HepG2 (cell line): ENCODE data around the gene ANKRD11. TPM values are rescaled to one million over a fixed set of nuclear protein-coding genes. Genes with fewer than 3 reads are reported as not detected.

ENCODE experiments used
- CHD2 ChIP-seq: IDR thresholded peaks from 2 replicates; pipeline ENCODE4 v1.6.1; 2011; ENCODE audit warnings: low read depth, low read length, improper control_type of control experiment
- GFI1 ChIP-seq: sonication (generic); formaldehyde crosslinking; IDR thresholded peaks from 2 replicates; pipeline ENCODE4 v1.5.0; 2020; ENCODE audit warnings: missing genetic modification reagents, mild to moderate bottlenecking, borderline replicate concordance
- HNF4A ChIP-seq: sonication (generic); formaldehyde crosslinking; IDR thresholded peaks from 2 replicates; pipeline ENCODE4 v1.4.0; 2020; ENCODE audit warnings: missing genetic modification reagents
- MTA1 ChIP-seq: sonication (generic); formaldehyde crosslinking; IDR thresholded peaks from 2 replicates; pipeline ENCODE4 v1.4.0; 2020; ENCODE audit warnings: missing genetic modification reagents, mild to moderate bottlenecking, borderline replicate concordance
- NPAS2 ChIP-seq: sonication (generic); formaldehyde crosslinking; IDR thresholded peaks from 2 replicates; pipeline ENCODE4 v1.8.0; 2022; ENCODE audit warnings: mild to moderate bottlenecking, missing genetic modification reagents, borderline replicate concordance
- NR2F2 ChIP-seq: IDR thresholded peaks from 2 replicates; pipeline ENCODE4 v1.6.1; 2012; ENCODE audit warnings: low read depth, inconsistent platforms, borderline replicate concordance
- POGZ ChIP-seq: sonication (generic); formaldehyde crosslinking; IDR thresholded peaks from 2 replicates; pipeline ENCODE4 v1.4.0; 2020; ENCODE audit warnings: mild to moderate bottlenecking, missing genetic modification reagents
- SRY ChIP-seq: sonication (generic); formaldehyde crosslinking; IDR thresholded peaks from 2 replicates; pipeline ENCODE4 v1.8.0; 2022; ENCODE audit warnings: mild to moderate bottlenecking, missing genetic modification reagents
- STAG1 ChIP-seq: sonication (generic); formaldehyde crosslinking; IDR thresholded peaks from 2 replicates; pipeline ENCODE4 v1.4.0; 2020; ENCODE audit warnings: missing genetic modification reagents
- TAF15 ChIP-seq: fragments of 200-400 bp; formaldehyde crosslinking; IDR thresholded peaks from one replicate; pipeline ENCODE4 v1.6.1; 2018; ENCODE audit warnings: mild to moderate bottlenecking, low read depth, low read length; ENCODE audit not compliant: poor library complexity, severe bottlenecking
- ZC3H13 ChIP-seq: sonication (generic); formaldehyde crosslinking; IDR thresholded peaks from 2 replicates; pipeline ENCODE4 v1.8.1; 2023; ENCODE audit warnings: mild to moderate bottlenecking, missing genetic modification reagents, moderate library complexity
- ZFP62 ChIP-seq: sonication (generic); formaldehyde crosslinking; IDR thresholded peaks from 2 replicates; pipeline ENCODE4 v1.4.0; 2020; ENCODE audit warnings: missing genetic modification reagents
- ZNF282 ChIP-seq: fragments of 450-650 bp; IDR thresholded peaks from 2 replicates; pipeline ENCODE4 v1.6.1; 2018; ENCODE audit not compliant: partially characterized antibody
- ZNF329 ChIP-seq: sonication (generic); formaldehyde crosslinking; IDR thresholded peaks from 2 replicates; pipeline ENCODE4 v1.9.0; 2021; ENCODE audit warnings: low read depth, mild to moderate bottlenecking, missing genetic modification reagents
- ZNF562 ChIP-seq: sonication (generic); formaldehyde crosslinking; IDR thresholded peaks from 2 replicates; pipeline ENCODE4 v1.8.0; 2022; ENCODE audit warnings: missing genetic modification reagents, borderline replicate concordance
- ZNF672 ChIP-seq: sonication (generic); formaldehyde crosslinking; IDR thresholded peaks from 2 replicates; pipeline ENCODE4 v1.8.1; 2022; ENCODE audit warnings: missing genetic modification reagents
- ZNF777 ChIP-seq: sonication (generic); formaldehyde crosslinking; IDR thresholded peaks from 2 replicates; pipeline ENCODE4 v1.4.0; 2020; ENCODE audit warnings: missing genetic modification reagents
- polyA plus RNA-seq, 8 experiments: library from polyadenylated mRNA; depleted of rRNA in 3 of 8; stranded (reverse) in 7 of 8; unstranded in 1 of 8; fragments of >200 nt; fragmentation: Illumina TruSeq in 4 of 8; extraction: Trizol in 4 of 8; gene quantifications; 2 replicates each; pipeline versions ENCODE4 v1.2.1 to v1.2.3, GENCODE V29; 2011 to 2016; ENCODE audit warnings: low read depth in 4 of 8, missing spikeins in 1 of 8, mixed read lengths in 1 of 8; ENCODE audit not compliant: insufficient read depth in 1 of 8
- total RNA-seq, 5 experiments: library from RNA; depleted of rRNA; stranded (reverse); fragments of >200 nt; fragmentation: Illumina TruSeq; extraction: Trizol; gene quantifications; 2 replicates each; pipeline ENCODE4 v1.2.3, GENCODE V29; 2016; ENCODE audit warnings: low read depth in 1 of 5
- TF ChIP-seq, protein P1 (sequence below): sonication (generic); formaldehyde crosslinking; conservative IDR thresholded peaks from 2 replicates; pipeline ENCODE4 v1.4.0; 2020; ENCODE audit warnings: missing genetic modification reagents
- TF ChIP-seq, protein P2 (sequence below): IDR thresholded peaks from 2 replicates; pipeline ENCODE4 v1.6.1; 2016; ENCODE audit warnings: mild to moderate bottlenecking
- TF ChIP-seq, protein P3 (sequence below): sonication (generic); formaldehyde crosslinking; IDR thresholded peaks from 2 replicates; pipeline ENCODE4 v1.8.1; 2023; ENCODE audit warnings: mild to moderate bottlenecking, inconsistent platforms, moderate library complexity, missing genetic modification reagents, borderline replicate concordance
- TF ChIP-seq, protein P4 (sequence below): sonication (generic); formaldehyde crosslinking; IDR thresholded peaks from 2 replicates; pipeline ENCODE4 v1.8.0; 2022; ENCODE audit warnings: missing genetic modification reagents, mild to moderate bottlenecking, moderate library complexity, borderline replicate concordance

The ANKRD11 gene
- total and polyA plus RNA-seq, 2 of the 13 experiments (the other 11 are each of a cell fraction or from before 2014, with no cell fraction given), result 21.4 to 38.4 TPM

DNA sequence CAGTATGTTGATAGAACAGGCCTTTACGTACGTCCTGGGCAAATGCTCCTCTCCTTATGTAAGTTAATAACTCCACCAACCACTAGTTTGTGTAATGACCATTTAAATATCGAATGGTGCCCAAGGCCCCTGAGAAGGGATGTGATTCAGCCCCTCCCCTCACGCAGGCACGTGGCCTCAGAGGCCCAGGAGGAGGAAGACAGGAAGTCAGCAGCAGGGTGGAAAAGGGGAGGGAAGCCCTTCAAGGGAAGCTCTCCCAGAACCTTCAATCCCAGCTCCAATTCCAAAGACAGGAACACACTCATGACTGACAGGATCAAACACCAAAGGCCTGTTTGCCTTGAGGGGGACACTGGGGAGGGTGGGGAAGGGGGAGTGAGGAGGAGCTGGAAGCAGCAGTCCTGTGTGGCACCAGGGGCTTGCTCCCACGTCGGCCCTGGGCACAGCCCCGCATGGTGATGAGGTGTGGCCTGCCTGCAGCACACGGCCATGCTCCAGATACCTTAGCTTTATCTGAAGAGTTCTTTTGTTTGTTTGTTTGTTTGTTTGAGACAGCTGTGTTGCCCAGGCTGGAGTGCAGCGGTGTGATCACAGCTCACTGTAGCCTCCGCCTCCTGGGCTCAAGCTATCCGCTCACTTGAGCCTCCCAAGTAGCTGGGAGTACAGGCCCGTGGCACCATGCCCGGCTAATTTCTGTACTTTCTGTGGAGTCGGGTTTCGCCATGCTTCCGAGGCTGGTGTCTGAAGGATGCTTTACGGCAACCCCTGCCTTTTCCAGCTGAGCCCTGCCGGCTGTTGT, 167.8 kb downstream of the ANKRD11 start (continued):
- TF ChIP-seq ZNF777 (CRISPR knock-in tag), result no peak
- TF ChIP-seq, protein P1, sequence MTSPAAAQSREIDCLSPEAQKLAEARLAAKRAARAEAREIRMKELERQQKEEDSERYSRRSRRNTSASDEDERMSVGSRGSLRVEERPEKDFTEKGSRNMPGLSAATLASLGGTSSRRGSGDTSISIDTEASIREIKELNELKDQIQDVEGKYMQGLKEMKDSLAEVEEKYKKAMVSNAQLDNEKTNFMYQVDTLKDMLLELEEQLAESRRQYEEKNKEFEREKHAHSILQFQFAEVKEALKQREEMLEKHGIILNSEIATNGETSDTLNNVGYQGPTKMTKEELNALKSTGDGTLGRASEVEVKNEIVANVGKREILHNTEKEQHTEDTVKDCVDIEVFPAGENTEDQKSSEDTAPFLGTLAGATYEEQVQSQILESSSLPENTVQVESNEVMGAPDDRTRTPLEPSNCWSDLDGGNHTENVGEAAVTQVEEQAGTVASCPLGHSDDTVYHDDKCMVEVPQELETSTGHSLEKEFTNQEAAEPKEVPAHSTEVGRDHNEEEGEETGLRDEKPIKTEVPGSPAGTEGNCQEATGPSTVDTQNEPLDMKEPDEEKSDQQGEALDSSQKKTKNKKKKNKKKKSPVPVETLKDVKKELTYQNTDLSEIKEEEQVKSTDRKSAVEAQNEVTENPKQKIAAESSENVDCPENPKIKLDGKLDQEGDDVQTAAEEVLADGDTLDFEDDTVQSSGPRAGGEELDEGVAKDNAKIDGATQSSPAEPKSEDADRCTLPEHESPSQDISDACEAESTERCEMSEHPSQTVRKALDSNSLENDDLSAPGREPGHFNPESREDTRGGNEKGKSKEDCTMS, result no peak
- TF ChIP-seq CHD2, result no peak
- TF ChIP-seq TAF15, result no peak
- no peak for TF ChIP-seq HNF4A (CRISPR knock-in tag)
- TF ChIP-seq STAG1 (CRISPR knock-in tag), result no peak
- TF ChIP-seq GFI1 (CRISPR knock-in tag), result no peak
- no peak for TF ChIP-seq ZNF562 (CRISPR knock-in tag)
- TF ChIP-seq, protein P2, sequence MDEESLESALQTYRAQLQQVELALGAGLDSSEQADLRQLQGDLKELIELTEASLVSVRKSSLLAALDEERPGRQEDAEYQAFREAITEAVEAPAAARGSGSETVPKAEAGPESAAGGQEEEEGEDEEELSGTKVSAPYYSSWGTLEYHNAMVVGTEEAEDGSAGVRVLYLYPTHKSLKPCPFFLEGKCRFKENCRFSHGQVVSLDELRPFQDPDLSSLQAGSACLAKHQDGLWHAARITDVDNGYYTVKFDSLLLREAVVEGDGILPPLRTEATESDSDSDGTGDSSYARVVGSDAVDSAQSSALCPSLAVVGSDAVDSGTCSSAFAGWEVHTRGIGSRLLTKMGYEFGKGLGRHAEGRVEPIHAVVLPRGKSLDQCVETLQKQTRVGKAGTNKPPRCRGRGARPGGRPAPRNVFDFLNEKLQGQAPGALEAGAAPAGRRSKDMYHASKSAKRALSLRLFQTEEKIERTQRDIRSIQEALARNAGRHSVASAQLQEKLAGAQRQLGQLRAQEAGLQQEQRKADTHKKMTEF (CRISPR knock-in tag), result no peak
- TF ChIP-seq MTA1 (CRISPR knock-in tag), result peak; percentile 17; the same call in 1 of the 2 replicates
- no peak for TF ChIP-seq NPAS2 (CRISPR knock-in tag)
- no peak for TF ChIP-seq SRY (CRISPR knock-in tag)
- TF ChIP-seq, protein P3, sequence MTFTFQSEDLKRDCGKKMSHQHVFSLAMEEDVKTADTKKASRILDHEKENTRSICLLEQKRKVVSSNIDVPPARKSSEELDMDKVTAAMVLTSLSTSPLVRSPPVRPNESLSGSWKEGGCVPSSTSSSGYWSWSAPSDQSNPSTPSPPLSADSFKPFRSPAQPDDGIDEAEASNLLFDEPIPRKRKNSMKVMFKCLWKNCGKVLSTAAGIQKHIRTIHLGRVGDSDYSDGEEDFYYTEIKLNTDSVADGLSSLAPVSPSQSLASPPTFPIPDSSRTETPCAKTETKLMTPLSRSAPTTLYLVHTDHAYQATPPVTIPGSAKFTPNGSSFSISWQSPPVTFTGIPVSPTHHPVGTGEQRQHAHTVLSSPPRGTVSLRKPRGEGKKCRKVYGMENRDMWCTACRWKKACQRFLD (CRISPR knock-in tag), result no peak
- peak; percentile 64; the same call in 1 of the 2 replicates for TF ChIP-seq ZC3H13 (CRISPR knock-in tag)
- no peak for TF ChIP-seq POGZ (CRISPR knock-in tag)
- TF ChIP-seq, protein P4, sequence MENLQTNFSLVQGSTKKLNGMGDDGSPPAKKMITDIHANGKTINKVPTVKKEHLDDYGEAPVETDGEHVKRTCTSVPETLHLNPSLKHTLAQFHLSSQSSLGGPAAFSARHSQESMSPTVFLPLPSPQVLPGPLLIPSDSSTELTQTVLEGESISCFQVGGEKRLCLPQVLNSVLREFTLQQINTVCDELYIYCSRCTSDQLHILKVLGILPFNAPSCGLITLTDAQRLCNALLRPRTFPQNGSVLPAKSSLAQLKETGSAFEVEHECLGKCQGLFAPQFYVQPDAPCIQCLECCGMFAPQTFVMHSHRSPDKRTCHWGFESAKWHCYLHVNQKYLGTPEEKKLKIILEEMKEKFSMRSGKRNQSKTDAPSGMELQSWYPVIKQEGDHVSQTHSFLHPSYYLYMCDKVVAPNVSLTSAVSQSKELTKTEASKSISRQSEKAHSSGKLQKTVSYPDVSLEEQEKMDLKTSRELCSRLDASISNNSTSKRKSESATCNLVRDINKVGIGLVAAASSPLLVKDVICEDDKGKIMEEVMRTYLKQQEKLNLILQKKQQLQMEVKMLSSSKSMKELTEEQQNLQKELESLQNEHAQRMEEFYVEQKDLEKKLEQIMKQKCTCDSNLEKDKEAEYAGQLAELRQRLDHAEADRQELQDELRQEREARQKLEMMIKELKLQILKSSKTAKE (CRISPR knock-in tag), result no peak
- TF ChIP-seq ZNF672 (CRISPR knock-in tag), result no peak
- no peak for TF ChIP-seq NR2F2
- no peak for TF ChIP-seq ZNF282
- no peak for TF ChIP-seq ZNF329 (CRISPR knock-in tag)
- no peak for TF ChIP-seq ZFP62 (CRISPR knock-in tag)
